SU-DHL-6 (cell line): Measurements from ENCODE around the gene TRDN.

ENCODE experiments used
- EZH2phosphoT487 ChIP-seq: fragments of 200-600 bp; sonication (generic), shearing (Covaris generic); conservative IDR thresholded peaks from 2 replicates; pipeline ENCODE4 v1.6.1; 2018; ENCODE audit warnings: mild to moderate bottlenecking, antibody characterized with exemption, low read length, moderate library complexity, mixed read lengths
- TF ChIP-seq, protein P1 (sequence below): fragments of 200-600 bp; sonication (generic); IDR thresholded peaks from one replicate; pipeline ENCODE4 v1.5.1; 2017; ENCODE audit warnings: antibody characterized with exemption, mild to moderate bottlenecking, low read length, moderate library complexity; ENCODE audit not compliant: insufficient read depth, poor library complexity, severe bottlenecking

GRCh38 chr6:123343836-123344235 is 292.9 kb downstream of the TRDN start:
- TF ChIP-seq, protein P1, sequence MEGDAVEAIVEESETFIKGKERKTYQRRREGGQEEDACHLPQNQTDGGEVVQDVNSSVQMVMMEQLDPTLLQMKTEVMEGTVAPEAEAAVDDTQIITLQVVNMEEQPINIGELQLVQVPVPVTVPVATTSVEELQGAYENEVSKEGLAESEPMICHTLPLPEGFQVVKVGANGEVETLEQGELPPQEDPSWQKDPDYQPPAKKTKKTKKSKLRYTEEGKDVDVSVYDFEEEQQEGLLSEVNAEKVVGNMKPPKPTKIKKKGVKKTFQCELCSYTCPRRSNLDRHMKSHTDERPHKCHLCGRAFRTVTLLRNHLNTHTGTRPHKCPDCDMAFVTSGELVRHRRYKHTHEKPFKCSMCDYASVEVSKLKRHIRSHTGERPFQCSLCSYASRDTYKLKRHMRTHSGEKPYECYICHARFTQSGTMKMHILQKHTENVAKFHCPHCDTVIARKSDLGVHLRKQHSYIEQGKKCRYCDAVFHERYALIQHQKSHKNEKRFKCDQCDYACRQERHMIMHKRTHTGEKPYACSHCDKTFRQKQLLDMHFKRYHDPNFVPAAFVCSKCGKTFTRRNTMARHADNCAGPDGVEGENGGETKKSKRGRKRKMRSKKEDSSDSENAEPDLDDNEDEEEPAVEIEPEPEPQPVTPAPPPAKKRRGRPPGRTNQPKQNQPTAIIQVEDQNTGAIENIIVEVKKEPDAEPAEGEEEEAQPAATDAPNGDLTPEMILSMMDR, result no peak
- TF ChIP-seq EZH2phosphoT487, result no peak
